GM12878 (cell line): ENCODE data around the gene RAB28. TPM values are rescaled to one million over a fixed set of nuclear protein-coding genes. Genes with fewer than 3 reads are reported as not detected.

ENCODE experiments used
- ATAC-seq: fragments of 200-7000 bp; cut with Tn5 transposase; 3 replicates; pipeline ENCODE4 v1.9.1; 2020; ENCODE audit warnings: mild to moderate bottlenecking, moderate library complexity
- BruUV-seq: library from RNA; stranded (reverse); fragments of 400-500 nt; replicated peaks from 2 replicates; lab custom pipeline; 2021; lab: Mats Ljungman, UMichigan
- CTCF ChIA-PET: fragments of 300-600 bp; sonication (Branson Sonifier 250); formaldehyde crosslinking; extraction: SDS; loops from one replicate; lab custom pipeline; 2021; ENCODE audit warnings: inconsistent platforms; lab: Yijun Ruan, JAX
- POLR2A ChIA-PET: fragments of 350-600 bp; formaldehyde crosslinking; extraction: SDS; loops from one replicate; lab custom pipeline; 2021; ENCODE audit warnings: inconsistent platforms; lab: Charles Lee
- RAD21 ChIA-PET: fragments of 300-600 bp; sonication (Branson Sonifier 250); formaldehyde crosslinking; loops from one replicate; lab custom pipeline; 2023; ENCODE audit warnings: antibody characterized with exemption; ENCODE audit not compliant: unreplicated experiment; lab: Charles Lee
- SMC1A ChIA-PET: fragments of 300-600 bp; sonication (Branson Sonifier 250); formaldehyde crosslinking; loops from one replicate; lab custom pipeline; 2023; ENCODE audit not compliant: unreplicated experiment, uncharacterized antibody; lab: Charles Lee
- DNase-seq: peaks from one replicate; pipeline ENCODE4 v3.0.0-alpha.2; 2011; ENCODE audit warnings: low read depth, low spot score
- FAIRE-seq: peaks from 3 replicates; lab custom pipeline; 2011; peaks lifted over from hg19 to GRCh38; lab: Jason Lieb, UNC
- H2AFZ ChIP-seq: 2 replicates; pipeline ENCODE4 v1.6.0; 2011; ENCODE audit warnings: low read depth, low read length, control low read depth; ENCODE audit not compliant: control insufficient read depth
- H3K27ac ChIP-seq: 2 replicates; pipeline ENCODE4 v1.5.1; 2011; ENCODE audit warnings: control low read depth; ENCODE audit not compliant: control insufficient read depth, insufficient read depth
- H3K27me3 ChIP-seq, 2 experiments: replicated peaks in 1 of 2; 2 replicates each; pipeline versions ENCODE4 v1.6.0 to v1.6.1; 2011; ENCODE audit warnings: low read length in 1 of 2; ENCODE audit not compliant: control insufficient read depth in 2 of 2, insufficient read depth in 2 of 2
- H3K36me3 ChIP-seq, 2 experiments: 2 replicates each; pipeline ENCODE4 v1.5.1; 2011; ENCODE audit warnings: low read length in 1 of 2; ENCODE audit not compliant: control insufficient read depth in 2 of 2, insufficient read depth in 2 of 2
- H3K4me1 ChIP-seq: 2 replicates; pipeline ENCODE4 v1.6.1; 2011; ENCODE audit warnings: mild to moderate bottlenecking, low read length, moderate library complexity, mixed read lengths; ENCODE audit not compliant: control insufficient read depth, insufficient read depth
- H3K4me2 ChIP-seq: 2 replicates; pipeline ENCODE4 v1.6.0; 2011; ENCODE audit warnings: control low read depth; ENCODE audit not compliant: control insufficient read depth, insufficient read depth
- H3K4me3 ChIP-seq: fragments of 200-600 bp; sonication (generic); 2 replicates; pipeline ENCODE4 v1.5.1; 2016
- H3K79me2 ChIP-seq: 2 replicates; pipeline ENCODE4 v1.6.0; 2011; ENCODE audit warnings: low read length; ENCODE audit not compliant: control insufficient read depth, insufficient read depth
- H3K9ac ChIP-seq: 2 replicates; pipeline ENCODE4 v1.8.0; 2011; ENCODE audit warnings: low read length, control low read depth, mixed read lengths; ENCODE audit not compliant: control insufficient read depth, insufficient read depth
- H3K9me3 ChIP-seq: replicated peaks from 3 replicates; pipeline ENCODE4 v1.5.1; 2011; ENCODE audit warnings: mild to moderate bottlenecking, low read length; ENCODE audit not compliant: control insufficient read depth, insufficient read depth
- H4K20me1 ChIP-seq: 2 replicates; pipeline ENCODE4 v1.6.0; 2011; ENCODE audit not compliant: control insufficient read depth, insufficient read depth
- BHLHE40 ChIP-seq, 2 experiments: fragments of 450-650 bp in 1 of 2; IDR thresholded peaks; 2 replicates each; pipeline ENCODE4 v1.6.1; 2011 to 2017; ENCODE audit warnings: low read depth in 2 of 2, borderline replicate concordance in 1 of 2, improper control_type of control experiment in 1 of 2, low read length in 1 of 2, mild to moderate bottlenecking in 1 of 2
- BRCA1 ChIP-seq: IDR thresholded peaks from 2 replicates; pipeline ENCODE4 v1.6.1; 2011; ENCODE audit warnings: low read depth, low read length, improper control_type of control experiment
- CBX3 ChIP-seq: fragments of 200-600 bp; sonication (generic); IDR thresholded peaks from 2 replicates; pipeline ENCODE4 v1.6.1; 2016; ENCODE audit warnings: low read depth, borderline replicate concordance
- KAT2A ChIP-seq: conservative IDR thresholded peaks from 2 replicates; pipeline ENCODE4 v1.6.1; 2011; ENCODE audit warnings: low read depth, low read length; ENCODE audit not compliant: control insufficient read depth
- MTA2 ChIP-seq: fragments of 450-650 bp; IDR thresholded peaks from 2 replicates; pipeline ENCODE4 v1.6.1; 2016; ENCODE audit warnings: low read depth, mild to moderate bottlenecking, moderate library complexity
- SUPT20H ChIP-seq: IDR thresholded peaks from 2 replicates; pipeline ENCODE4 v1.6.1; 2011; ENCODE audit warnings: low read depth, mild to moderate bottlenecking, low read length, moderate library complexity, borderline replicate concordance; ENCODE audit not compliant: control insufficient read depth
- TCF12 ChIP-seq: IDR thresholded peaks from 2 replicates; pipeline ENCODE4 v1.6.1; 2011; ENCODE audit warnings: low read depth, mild to moderate bottlenecking, low read length
- TCF3 ChIP-seq: IDR thresholded peaks from 2 replicates; pipeline ENCODE4 v1.6.1; 2012; ENCODE audit warnings: low read depth, mild to moderate bottlenecking, low read length, borderline replicate concordance; ENCODE audit not compliant: insufficient read depth
- ZNF622 ChIP-seq: fragments of 450-650 bp; IDR thresholded peaks from 2 replicates; pipeline ENCODE4 v1.6.1; 2017; ENCODE audit warnings: mild to moderate bottlenecking, inconsistent platforms
- ZNF687 ChIP-seq: fragments of 450-650 bp; IDR thresholded peaks from 2 replicates; pipeline ENCODE4 v1.6.1; 2017; ENCODE audit warnings: mild to moderate bottlenecking, moderate library complexity
- ZSCAN29 ChIP-seq: fragments of 450-650 bp; IDR thresholded peaks from 2 replicates; pipeline ENCODE4 v1.6.1; 2017; ENCODE audit warnings: mild to moderate bottlenecking, moderate library complexity
- WGBS: methylation state at CpG from one replicate; pipeline ENCODE4 v1.1.6; 2016; ENCODE audit warnings: low lambda C conversion rate; ENCODE audit not compliant: insufficient replicate concordance, insufficient coverage; ENCODE audit errors: missing lambda C conversion rate; 5-methylcytosine and 5-hydroxymethylcytosine counted together
- in situ Hi-C: fragments of 300-500 bp; cut with MboI; formaldehyde crosslinking; loops from 9 replicates; pipeline ENCODE4 v1.14.3; 2018; ENCODE audit warnings: mixed read lengths
- intact Hi-C: fragments of 100-400 bp; cut with micrococcal nuclease; formaldehyde crosslinking; loops from one replicate; pipeline ENCODE4 v1.14.2; 2022; ENCODE audit not compliant: unreplicated experiment
- polyA plus RNA-seq, 11 experiments: library from polyadenylated mRNA; depleted of rRNA in 4 of 11; unstranded in 6 of 11; stranded (reverse) in 5 of 11; fragments of >200 nt; fragmentation: Nextera tagmentation in 4 of 11; fragmentation: Illumina TruSeq in 1 of 11; extraction: Ambion mirVana in 4 of 11; extraction: Trizol in 1 of 11; gene quantifications; 1 replicate in 1 of 11; 2 replicates in 10 of 11; pipeline versions ENCODE4 v1.2.1 to v1.2.3, GENCODE V29; 2011 to 2016; ENCODE audit warnings: inconsistent platforms in 2 of 11, missing spikeins in 2 of 11, low read depth in 1 of 11
- total RNA-seq, 4 experiments: library from RNA; depleted of rRNA in 3 of 4; stranded (reverse); fragments of >200 nt in 3 of 4; fragmentation: Illumina TruSeq in 1 of 4; extraction: Trizol in 1 of 4; gene quantifications; 2 replicates each; pipeline versions ENCODE4 v1.2.1 to v1.2.3, GENCODE V29; 2013 to 2021

RAB28 gene
- total and polyA plus RNA-seq, 10 of the 15 experiments (the other 5 are each of a cell fraction or from before 2014, with no cell fraction given), result 5.8 to 29.3 (median 16.9) TPM

DNA sequence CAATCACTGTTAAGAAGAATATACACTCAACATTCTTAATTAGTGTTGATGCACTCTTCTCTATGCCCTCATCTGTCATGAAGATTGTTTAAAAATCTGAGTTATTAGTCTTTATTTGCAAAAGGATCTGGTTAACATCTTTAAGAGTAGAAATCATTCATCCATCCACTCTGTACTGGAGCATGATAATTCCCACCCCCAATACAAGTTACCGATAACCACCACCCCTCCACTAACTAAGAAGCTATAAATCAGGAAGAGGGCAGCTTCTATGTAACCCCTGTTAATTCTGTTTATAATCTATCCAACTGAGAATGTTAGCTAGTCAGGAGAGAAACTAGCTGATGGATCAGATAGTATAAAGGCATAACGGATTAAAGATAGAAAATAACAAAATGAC lies 34.5 kb downstream of the RAB28 start:
- no peak overlapping the region for H3K4me2 ChIP-seq
- ChIA-PET CTCF (interaction anchor here (1.5 kb wide), 1 partner anchor 19 kb away, joined by 5 read pairs; no protein-coding TSS in a partner anchor), RAD21 (no interaction called here), POLR2A (no interaction called here), SMC1A (interaction anchor here (1.0 to 1.6 kb wide), 2 partner anchors 21 to 34 kb away, joined by 3 to 6 read pairs; partner anchors contain the start of gene RAB28)
- H3K27me3 ChIP-seq, result no peaks in the 10 kb centered on the region
- H2AFZ ChIP-seq, result no peak overlapping the region
- no peaks in the 10 kb centered on the region; the same call in 2 of the 3 replicates for H3K9me3 ChIP-seq
- TF ChIP-seq TCF3 (no peak), BRCA1 (no peak), SUPT20H (no peak), TCF12 (no peak), MTA2 (no peak), BHLHE40 (IDR thresholded peaks at IDR 0.05; ENCODE audit: borderline replicate concordance in 1 of 2, low read depth in 2 of 2, low read length in 1 of 2) (no peak), ZNF622 (no peak), ZNF687 (no peak), KAT2A (no peak), ZSCAN29 (no peak), CBX3 (no peak)
- ATAC-seq, result no peak
- no peaks in the 10 kb centered on the region for H4K20me1 ChIP-seq
- no peak overlapping the region for H3K9ac ChIP-seq
- no TSS peak for BruUV-seq
- no peak overlapping the region for H3K4me3 ChIP-seq
- no peak for DNase-seq
- no peaks in the 10 kb centered on the region for H3K79me2 ChIP-seq
- no peaks in the 10 kb centered on the region for H3K4me1 ChIP-seq
- peaks cover 3% of the 10 kb centered on the region in 2 experiments; a peak in 3 of 4 replicates for H3K36me3 ChIP-seq
- H3K27ac ChIP-seq, result no peak overlapping the region
- intact Hi-C loops, result no loop called here
- in situ Hi-C loops, result no loop called here
- FAIRE-seq, result no peak
- WGBS, result 100% methylated on average over 2 of the region's 2 CpGs
